Sigmoid colon (tissue), 4 donors: ENCODE measurements around the gene FAM9C.

Experiments used
- CTCF ChIP-seq, 4 experiments: fragments of 450-650 bp in 3 of 4; fragments of 200-600 bp in 1 of 4; IDR thresholded peaks; one replicate each; pipeline ENCODE4 v1.5.1; 2016 to 2019; ENCODE audit warnings: antibody characterized with exemption in 4 of 4, mild to moderate bottlenecking in 3 of 4, moderate library complexity in 2 of 4
- EP300 ChIP-seq, 4 donors: sonication (generic); formaldehyde crosslinking; IDR thresholded peaks; one replicate each; pipeline ENCODE4 v1.6.1; 2017; ENCODE audit warnings: antibody characterized with exemption in 4 of 4
- POLR2A ChIP-seq, 2 donors: fragments of 450-650 bp; IDR thresholded peaks; one replicate each; pipeline ENCODE4 v1.6.1; 2016; ENCODE audit warnings: antibody characterized with exemption in 2 of 2, mild to moderate bottlenecking in 2 of 2, moderate library complexity in 2 of 2
- POLR2AphosphoS5 ChIP-seq, 4 donors: sonication (generic); formaldehyde crosslinking; IDR thresholded peaks; one replicate each; pipeline ENCODE4 v1.6.1; 2017; ENCODE audit warnings: antibody characterized with exemption in 4 of 4

- TF ChIP-seq CTCF (IDR thresholded peaks at IDR 0.05): no peak
- TF ChIP-seq POLR2AphosphoS5 (IDR thresholded peaks at IDR 0.05): no peak
- TF ChIP-seq POLR2A (IDR thresholded peaks at IDR 0.05): no peak
- TF ChIP-seq EP300 (IDR thresholded peaks at IDR 0.05): no peak
These were observed 21.5 kb downstream of the FAM9C start for GRCh38 chrX:13022926-13023325.
